Fibroblast of skin of abdomen (primary cell): ENCODE results near the gene COMMD10.

Experiments used
- DNase-seq: peaks from one replicate; pipeline ENCODE4 v3.0.0-alpha.2; 2013

The COMMD10 gene

DNA sequence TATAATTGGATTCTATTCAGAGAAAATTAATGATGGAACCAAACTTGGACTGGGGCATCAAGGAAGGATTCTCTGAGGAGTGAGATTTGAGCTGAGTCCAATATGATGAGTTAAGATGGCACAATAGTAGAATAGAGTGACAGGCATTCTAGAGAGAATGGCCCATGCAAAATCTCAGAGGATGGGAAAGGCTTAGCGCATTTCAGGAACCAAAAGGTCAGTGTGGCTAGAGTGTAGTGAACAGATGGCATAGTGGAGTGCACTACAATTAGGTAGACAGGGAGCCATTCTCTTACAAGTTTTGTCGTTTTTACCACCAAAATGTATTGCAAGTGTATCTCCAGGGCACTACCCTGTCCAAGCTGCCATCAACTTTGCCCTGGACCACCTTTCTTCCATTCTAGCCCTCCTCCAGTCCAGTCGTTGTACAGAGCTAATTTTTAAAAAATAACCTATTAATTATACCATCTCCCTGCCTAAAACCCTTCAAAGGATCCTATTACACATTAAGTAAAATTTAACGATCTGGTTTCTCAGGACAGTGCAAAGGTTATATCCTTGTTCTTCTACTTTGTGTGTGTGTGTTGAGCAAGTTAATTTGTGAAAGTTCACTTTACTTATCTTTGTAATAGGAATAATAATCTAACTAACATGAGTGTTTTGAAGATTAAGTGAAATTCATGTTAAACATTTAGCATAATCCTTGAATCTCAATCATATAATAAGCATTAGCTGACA, 211.7 kb downstream of the COMMD10 start:
- no peak for DNase-seq

- no peak for DNase-seq
Measured at GRCh38 chr5:116297296-116297814, 212.5 kb downstream of the COMMD10 start.

- peak; percentile 75 for DNase-seq
Measured at GRCh38 chr5:116299746-116300640, 215.2 kb downstream of the COMMD10 start.

- DNase-seq, result no peak
Measured at GRCh38 chr5:116301110-116301509, 216.3 kb downstream of the COMMD10 start.

GRCh38 chr5:116303340-116303739, 218.5 kb downstream of the COMMD10 start:
- DNase-seq, result no peak

DNA sequence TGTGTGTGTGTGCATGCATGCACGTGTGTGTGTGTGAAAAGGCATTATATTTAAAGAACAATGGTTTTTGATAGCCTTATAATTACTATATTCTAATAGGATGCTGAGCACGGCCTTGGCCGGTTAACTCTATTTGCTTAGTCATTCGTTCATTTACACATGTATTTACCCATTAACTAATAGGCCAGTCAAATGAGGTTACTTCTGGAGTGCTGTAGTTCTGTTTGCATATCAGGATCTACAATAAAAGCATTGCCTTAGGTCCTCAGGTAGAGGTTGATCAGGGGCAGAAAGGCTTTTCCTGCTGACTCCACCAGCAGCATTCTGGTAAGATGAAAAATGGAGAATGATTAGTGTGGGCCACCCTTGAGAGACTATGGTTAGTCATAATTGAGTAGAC, 219.0 kb downstream of the COMMD10 start:
- DNase-seq, result no peak

- no peak for DNase-seq
Measured at GRCh38 chr5:116305899-116306298, 221.1 kb downstream of the COMMD10 start.

DNA sequence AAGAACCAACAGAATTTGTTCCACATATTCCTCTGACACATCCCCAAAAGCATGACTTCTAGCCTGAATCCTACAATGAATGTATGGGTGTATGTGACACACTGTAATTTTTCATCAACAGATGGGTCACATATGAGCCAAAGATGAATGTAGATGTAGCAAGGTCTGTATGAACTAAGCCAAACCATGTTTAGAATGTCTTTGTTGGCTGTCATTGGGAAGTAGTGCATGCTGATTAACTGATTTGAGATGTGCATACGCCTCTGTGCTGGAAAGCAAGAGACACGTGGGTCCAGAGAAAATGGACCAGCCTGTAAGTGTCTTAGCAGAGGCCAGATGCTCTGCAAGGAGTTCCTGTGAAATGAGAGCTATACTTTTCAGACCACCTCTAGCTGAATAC, 222.0 kb downstream of the COMMD10 start:
- DNase-seq, result peak; percentile 19

GRCh38 chr5:116308391-116308790, 223.6 kb downstream of the COMMD10 start:
- no peak for DNase-seq

DNA sequence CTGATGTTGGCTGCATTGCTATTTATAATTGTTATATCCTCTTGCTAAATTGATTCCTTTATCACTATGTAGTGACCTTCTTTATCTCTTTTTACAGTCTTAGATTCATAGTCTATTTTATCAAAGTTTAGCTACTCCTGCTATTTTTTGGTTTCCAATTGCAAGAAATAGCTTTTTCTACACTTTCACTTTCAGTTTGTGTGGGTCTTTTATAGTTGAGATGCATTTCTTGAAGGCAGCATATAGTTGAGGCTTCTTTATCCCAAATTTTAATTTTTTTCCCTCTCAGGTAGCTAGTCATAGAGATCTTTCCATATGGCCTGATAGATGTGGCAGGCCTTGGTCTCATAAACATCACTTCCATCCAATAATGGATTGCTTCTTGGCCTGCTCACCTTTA, 228.5 kb downstream of the COMMD10 start:
- DNase-seq, result no peak

GRCh38 chr5:116315531-116315930, 230.7 kb downstream of the COMMD10 start:
- DNase-seq, result no peak

DNA sequence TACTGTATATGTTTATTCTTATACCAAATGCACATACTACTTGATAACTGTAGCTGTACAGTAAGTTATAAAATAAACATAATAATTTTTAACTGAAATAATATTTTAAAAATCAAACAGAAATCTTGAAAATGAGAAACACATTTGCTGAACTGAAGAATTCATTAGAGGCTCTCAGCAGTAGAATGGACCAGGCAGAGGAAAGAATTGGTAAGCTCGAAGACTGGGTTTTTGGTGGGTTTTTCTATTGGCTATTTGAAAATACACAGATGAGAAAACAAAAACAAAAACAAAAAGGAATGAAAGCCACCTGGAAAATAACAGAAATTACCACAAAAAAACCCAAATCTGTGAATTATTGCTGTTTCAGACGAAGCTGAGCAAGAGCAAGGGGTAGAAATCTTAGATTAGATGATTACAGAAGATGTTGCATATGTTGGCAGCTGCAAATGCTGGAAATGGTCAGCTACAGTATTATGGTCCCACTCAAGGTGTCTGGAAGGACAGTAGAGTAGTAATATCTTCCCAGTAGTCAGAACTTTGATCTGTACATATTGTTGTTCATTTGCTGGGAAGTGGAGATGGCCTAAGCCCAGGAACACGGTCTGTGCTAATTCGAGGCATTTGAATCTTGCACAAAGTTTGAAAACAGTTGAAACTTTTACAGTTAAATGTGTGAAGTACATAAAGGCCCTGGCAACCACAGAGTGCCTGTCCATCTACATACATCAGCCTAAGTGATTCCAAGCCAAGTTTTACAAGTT, 233.4 kb downstream of the COMMD10 start:
- no peak for DNase-seq

GRCh38 chr5:116320486-116320885, 235.7 kb downstream of the COMMD10 start:
- DNase-seq, result no peak

GRCh38 chr5:116329503-116329902, 244.7 kb downstream of the COMMD10 start:
- no peak for DNase-seq

GRCh38 chr5:116340799-116341198, 256.0 kb downstream of the COMMD10 start:
- no peak for DNase-seq
